ENCODE data around the gene CROCC.
A peak's percentile ranks its signal among the peaks of the same experiment; 100 is the strongest.

CROCC gene

DNA sequence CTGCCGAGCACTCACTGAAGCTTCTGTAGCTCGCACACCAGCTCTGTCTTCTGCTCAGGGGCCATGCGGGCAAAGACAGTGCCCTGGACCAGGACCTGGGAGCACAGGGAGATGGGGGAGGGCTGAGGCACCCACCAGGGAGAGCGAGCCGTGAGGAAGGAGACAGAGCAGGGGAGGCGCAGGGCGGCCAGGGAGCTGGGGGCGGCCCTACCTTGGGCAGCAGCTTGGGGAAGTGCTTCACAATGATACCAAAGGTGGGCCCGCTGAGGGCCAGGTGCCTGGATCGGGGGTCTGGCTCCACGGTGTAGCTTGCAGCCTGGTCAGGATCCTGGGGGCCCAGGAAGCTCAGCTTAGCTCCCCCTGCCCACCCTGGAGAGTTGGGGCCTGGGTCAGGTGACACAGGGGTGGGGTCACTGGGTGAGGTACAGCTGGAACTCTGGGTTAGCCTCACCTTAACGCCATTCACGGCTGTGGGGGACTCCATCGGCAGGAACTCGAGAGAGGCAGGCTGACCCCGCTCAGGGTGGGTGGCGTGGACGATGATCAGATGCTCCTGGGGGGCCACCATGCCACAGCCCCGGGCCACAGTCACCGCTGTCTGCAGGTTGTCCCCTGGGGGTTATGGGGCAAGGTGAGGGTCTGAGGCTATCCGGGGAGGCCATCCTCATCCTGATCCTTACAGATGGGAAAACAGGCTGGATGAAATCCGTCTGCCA is 68.1 kb downstream of the CROCC start:
- DNase-seq = no peak

GRCh38 chr1:16991571-16991970 is 69.8 kb downstream of the CROCC start:
- DNase-seq = no peak

GRCh38 chr1:16992102-16992501 is 70.4 kb downstream of the CROCC start:
- no peak for DNase-seq

GRCh38 chr1:16992675-16993074 is 70.9 kb downstream of the CROCC start:
- DNase-seq = no peak

- no peak for DNase-seq
Observed at GRCh38 chr1:16993521-16994038, 71.8 kb downstream of the CROCC start.

- no peak for DNase-seq
Observed at GRCh38 chr1:16996845-16997244, 75.1 kb downstream of the CROCC start.

GRCh38 chr1:16998589-16998988 is 76.9 kb downstream of the CROCC start:
- DNase-seq = no peak

DNA sequence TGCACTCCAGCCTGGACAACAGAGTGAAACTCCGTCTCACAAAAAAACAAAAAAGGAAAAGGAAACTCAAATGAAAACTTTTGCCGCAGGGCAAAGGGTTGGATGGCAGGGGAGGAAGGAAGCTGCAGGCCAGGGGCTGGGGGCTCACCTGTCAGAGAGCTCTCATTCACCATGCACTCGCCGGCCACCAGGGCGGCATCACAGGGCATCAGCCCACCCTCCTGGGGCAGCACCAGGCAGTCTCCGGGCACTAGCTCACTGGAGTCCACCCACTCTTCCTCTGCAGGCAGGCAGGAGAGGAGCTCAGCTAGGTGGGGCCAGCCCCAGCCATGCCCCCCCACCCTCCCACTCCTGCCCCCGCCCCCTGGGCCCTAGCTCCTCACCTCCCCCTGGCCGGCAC is 78.1 kb downstream of the CROCC start:
- no peak for DNase-seq

DNA sequence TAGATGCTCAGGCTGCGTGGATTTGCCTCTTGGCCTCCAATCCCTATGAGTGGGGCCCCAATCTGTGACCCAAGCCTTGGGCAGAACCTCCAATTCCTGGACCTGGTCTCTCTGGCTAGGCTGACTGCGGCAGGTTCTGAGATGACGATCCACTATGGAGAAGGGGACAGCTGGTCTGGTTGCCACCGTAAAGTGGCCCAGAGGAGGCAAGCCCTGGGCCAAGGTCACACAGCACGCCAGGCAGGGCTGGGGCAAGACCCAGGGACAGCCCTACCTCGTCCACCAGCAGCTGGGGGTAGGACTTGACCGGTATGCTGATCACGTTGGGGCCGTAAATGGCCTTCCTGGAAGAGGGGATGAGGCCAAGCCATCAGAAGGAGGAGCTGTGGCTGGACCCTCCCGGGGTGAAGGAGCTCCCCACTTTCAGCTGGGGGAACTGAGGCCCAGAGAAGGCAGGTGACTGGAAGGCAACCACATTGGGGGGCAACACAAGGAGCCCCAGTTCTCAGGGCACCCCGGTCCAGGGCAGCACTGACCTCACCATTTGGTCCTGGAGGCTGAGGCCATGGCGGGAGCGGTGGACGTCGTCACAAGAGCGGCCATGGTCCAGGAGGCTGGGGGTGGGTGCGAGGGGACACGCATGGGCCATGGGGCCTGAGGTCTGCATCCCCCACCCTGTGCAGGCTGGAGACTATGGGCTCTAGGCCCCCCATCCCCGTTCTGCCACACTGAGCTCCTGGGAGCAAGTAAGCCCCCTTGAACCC is 80.2 kb downstream of the CROCC start:
- DNase-seq = no peak

DNA sequence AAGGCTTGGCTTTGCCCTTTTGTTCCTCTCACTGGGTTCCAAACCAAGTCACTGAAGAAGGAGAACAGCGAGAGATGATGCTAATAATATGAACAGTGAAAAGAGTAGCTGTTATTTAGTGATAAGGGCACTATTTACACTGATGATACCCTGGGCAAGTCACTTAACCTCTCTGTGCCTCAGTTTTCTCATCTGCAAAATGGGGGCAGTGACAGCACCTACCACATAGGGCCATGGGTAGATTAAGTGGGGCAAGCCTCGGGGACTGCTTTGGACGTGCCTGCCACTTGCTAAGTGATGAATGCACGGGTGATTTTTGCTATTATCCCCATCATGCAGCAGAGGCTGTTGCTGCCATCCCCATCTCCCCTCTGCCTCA is 80.8 kb downstream of the CROCC start:
- DNase-seq = no peak

DNA sequence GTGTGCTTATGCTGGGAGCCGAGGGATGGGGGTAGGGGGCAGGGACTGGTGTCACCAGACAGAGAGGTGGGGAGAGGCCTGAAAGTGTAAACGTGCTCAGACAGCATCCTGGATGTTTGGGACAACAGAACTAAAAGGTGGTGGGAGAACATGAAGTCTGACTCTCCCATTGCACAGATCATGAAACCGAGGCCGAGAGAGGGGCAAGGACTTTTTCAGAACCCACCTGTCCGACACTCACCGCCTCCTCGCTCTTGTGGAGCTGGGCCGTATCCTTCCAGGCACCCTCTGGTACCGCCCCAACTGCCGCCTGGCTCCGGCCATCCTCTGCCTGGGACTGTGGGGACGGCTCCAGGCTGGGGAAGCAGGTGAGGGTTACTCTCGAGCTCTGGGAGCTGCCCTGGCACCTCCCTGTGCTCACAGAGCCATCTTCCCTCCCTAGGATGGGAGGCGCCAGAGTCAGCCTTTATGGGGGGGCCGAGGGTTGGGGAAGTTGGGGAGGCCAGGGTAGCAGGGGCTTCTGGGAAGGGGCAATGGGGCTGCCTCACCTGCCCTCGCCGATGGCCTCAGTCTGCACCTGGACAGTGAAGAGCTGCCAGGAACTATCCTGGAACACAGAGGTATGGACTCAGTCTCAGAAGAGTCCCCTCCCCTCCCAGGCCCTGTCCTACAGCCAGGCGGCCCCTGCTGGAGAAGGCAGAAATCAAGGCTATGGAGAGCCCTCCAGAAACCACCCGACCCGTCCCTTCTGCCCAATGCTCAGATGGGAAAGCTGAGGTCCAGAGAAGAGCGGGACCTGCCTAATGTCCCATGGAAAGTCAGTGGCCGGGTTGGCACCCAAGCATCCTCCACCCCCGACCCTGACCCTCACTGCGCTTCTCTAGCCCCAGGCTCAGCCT is 83.0 kb downstream of the CROCC start:
- DNase-seq = no peak

- DNase-seq = no peak
Observed at GRCh38 chr1:17005365-17005740, 83.6 kb downstream of the CROCC start.

GRCh38 chr1:17007121-17007520 is 85.4 kb downstream of the CROCC start:
- no peak for DNase-seq

DNA sequence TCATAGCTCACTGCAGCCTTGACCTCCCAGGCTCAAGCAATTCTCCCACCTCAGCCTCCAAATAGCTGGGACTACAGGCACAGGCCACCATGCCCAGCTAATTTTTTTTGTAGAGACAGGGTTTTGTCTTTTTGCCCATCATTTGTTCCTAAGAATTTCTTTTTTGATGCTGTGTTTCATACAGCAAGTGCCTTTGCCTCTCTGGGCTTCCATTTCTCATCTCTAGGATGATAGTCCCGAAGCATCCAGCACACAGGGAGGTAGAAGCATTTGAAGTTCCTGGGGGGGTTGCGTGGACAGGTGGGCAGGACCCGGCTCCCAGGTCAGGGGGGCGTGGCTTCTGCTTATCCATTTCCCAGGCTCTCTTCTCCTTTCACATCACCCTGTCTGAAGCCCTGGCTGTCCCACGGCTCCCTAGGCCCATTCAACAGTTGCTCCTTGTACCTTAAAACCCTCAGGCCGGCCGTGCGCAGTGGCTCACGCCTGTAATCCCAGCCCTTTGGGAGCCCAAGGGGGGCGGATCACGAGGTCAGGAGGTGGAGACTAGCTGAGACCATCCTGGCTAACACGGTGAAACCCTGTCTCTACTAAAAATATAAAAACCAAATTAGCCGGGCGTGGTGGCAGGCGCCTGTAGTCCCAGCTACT is 86.6 kb downstream of the CROCC start:
- no peak for DNase-seq

DNA sequence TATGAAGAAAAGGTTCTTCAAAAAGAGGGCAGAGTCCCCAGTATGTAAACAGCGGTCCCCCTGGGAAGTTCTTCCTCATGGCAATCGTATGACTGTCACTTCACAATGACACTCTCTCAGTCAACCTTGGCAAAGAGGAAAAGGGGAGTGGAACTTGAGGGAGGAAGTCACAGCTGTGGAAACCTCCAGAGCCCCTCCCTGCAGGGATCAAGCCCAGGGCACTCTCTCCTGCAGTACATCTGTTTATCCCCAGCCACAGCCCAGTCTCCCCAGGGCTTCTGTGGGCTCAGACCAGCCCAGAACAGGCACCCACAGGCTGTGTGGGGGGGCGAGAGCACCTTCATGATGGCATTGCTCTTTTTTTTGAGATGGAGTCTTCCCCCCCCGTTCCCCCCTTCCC is 88.0 kb downstream of the CROCC start:
- no peak for DNase-seq

- no peak for DNase-seq
Observed at GRCh38 chr1:17011092-17011438, 89.3 kb downstream of the CROCC start.

- peak; percentile 69 for DNase-seq
Observed at GRCh38 chr1:17011439-17012307, 89.9 kb downstream of the CROCC start, which contains the start of gene ATP13A2. TSS of gene ATP13A2 (minus strand) at chr1:17011928. CDS start at chr1:17011738, 190 bp downstream.

- DNase-seq = peak; percentile 63
Observed at GRCh38 chr1:17012775-17013490, 91.2 kb downstream of the CROCC start.

GRCh38 chr1:17013491-17014320 is 92.0 kb downstream of the CROCC start:
- DNase-seq = no peak
